NB4 (cell line): ENCODE data around the gene PSMA2.
"Not testable (repeated sequence)": the region's sequence is repeated elsewhere in the genome, so short reads cannot be mapped to it uniquely, and the experiment has no call there.

ENCODE experiments used
- DNase-seq: peaks from one replicate; pipeline ENCODE4 v3.0.0; 2010; ENCODE audit warnings: low read depth
- H3K4me3 ChIP-seq: one replicate; pipeline ENCODE4 v1.5.1; 2011; ENCODE audit warnings: mild to moderate bottlenecking, low read depth, low read length, moderate library complexity
- MYC ChIP-seq: IDR thresholded peaks from 2 replicates; pipeline ENCODE4 v1.6.1; 2011; ENCODE audit warnings: low read depth, low read length
- POLR2A ChIP-seq: IDR thresholded peaks from 2 replicates; pipeline ENCODE4 v1.6.1; 2011; ENCODE audit warnings: mild to moderate bottlenecking; ENCODE audit not compliant: insufficient read length; ENCODE audit errors: extremely low read depth
- TF ChIP-seq, protein P1 (sequence below): IDR thresholded peaks from one replicate; pipeline ENCODE4 v1.5.1; 2012; ENCODE audit warnings: low read depth, low read length
- TF ChIP-seq, protein P2 (sequence below): IDR thresholded peaks from 2 replicates; pipeline ENCODE4 v1.6.1; 2011; ENCODE audit warnings: low read depth, low read length

PSMA2 gene

DNA sequence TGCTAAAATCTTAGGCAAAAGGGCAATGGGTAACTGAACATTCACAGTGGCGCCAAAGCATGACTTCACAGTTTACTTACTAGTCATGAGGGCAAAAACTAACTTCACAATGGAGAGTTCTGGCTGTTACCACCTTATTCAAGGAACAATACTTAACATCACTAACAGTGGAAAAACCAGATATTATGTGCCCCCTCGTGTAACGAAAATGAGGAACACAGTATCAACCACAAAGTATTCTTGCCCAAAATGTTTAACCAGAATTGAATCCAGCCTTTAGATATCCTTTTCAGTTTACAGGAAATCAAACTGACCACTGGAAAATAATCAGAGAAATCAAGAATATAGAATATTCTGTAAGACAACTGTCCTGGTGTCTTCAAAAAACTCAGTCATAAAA is 29.6 kb downstream of the PSMA2 start:
- DNase-seq = peak; percentile 44
- TF ChIP-seq MYC (no peak), POLR2A (no peak)
- TF ChIP-seq, protein P1, sequence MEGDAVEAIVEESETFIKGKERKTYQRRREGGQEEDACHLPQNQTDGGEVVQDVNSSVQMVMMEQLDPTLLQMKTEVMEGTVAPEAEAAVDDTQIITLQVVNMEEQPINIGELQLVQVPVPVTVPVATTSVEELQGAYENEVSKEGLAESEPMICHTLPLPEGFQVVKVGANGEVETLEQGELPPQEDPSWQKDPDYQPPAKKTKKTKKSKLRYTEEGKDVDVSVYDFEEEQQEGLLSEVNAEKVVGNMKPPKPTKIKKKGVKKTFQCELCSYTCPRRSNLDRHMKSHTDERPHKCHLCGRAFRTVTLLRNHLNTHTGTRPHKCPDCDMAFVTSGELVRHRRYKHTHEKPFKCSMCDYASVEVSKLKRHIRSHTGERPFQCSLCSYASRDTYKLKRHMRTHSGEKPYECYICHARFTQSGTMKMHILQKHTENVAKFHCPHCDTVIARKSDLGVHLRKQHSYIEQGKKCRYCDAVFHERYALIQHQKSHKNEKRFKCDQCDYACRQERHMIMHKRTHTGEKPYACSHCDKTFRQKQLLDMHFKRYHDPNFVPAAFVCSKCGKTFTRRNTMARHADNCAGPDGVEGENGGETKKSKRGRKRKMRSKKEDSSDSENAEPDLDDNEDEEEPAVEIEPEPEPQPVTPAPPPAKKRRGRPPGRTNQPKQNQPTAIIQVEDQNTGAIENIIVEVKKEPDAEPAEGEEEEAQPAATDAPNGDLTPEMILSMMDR = no peak
- TF ChIP-seq, protein P2, sequence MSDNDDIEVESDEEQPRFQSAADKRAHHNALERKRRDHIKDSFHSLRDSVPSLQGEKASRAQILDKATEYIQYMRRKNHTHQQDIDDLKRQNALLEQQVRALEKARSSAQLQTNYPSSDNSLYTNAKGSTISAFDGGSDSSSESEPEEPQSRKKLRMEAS = no peak
- no peak overlapping the region for H3K4me3 ChIP-seq

DNA sequence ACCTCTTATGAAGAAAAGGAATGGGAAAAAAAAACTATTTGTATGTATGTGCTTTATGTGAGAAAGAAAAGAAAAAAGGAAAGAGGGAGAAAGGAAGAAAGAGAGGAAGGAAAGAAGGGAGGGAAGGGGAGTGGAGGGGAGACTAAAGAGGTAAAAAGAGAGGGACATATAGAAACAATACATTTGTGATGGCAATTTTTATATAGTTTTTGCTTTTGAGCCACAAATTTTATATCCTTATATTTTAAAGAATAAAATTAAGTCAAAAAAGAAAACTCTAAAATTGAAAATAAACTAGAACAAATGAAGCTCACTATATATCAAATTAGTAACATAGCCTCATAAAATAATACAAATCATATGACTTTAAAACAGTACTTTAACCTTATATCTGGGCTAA is 31.1 kb downstream of the PSMA2 start:
- TF ChIP-seq, protein P2 = no peak
- TF ChIP-seq POLR2A = no peak
- TF ChIP-seq, protein P1 = no peak
- TF ChIP-seq MYC = no peak
- no peak for DNase-seq
- H3K4me3 ChIP-seq = no peak overlapping the region

DNA sequence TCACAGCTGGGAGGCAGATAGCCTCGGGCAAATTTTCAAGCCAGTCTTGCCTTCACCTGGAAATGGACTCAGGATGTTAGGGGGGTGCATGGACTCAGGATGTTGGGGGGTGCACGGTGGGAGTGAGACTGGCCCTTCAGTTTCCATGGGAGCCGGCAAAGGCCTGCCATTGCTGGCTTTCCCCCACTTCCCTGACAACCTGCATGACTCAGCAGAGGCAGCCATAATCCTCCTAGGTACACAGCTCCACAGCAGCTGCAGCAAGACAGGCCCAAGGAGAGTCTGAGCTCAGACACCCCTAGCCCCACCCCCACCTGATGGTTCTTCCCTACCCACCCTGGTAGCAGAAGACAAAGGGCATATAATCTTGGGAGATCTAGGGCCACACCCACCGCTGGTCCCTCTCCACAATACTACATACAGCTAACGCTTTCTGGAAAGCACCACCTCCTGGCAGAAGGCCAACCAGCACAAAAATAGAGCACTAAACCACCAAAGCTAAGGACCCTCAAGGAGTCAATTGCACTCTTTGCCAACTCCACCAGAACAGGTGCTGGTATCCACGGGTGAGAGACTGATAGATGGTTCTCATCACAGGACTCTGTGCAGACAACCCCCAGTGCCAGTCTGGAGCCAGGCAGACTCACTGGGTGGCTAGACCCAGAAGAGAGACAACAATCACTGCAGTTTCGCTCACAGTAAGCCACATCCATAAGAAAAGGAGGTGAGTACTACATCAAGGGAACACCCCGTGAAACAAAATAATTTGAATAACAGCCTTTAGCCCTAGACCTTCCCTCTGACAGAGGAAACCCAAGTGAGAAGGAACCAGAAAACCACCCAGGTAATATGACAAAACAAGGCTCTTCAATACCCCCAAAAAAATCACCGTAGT is 38.4 kb downstream of the PSMA2 start:
- DNase-seq = no peak
- H3K4me3 ChIP-seq = no peak overlapping the region
- TF ChIP-seq MYC (no peak), POLR2A (no peak)
- TF ChIP-seq, protein P1 = no peak
- TF ChIP-seq, protein P2 = no peak

DNA sequence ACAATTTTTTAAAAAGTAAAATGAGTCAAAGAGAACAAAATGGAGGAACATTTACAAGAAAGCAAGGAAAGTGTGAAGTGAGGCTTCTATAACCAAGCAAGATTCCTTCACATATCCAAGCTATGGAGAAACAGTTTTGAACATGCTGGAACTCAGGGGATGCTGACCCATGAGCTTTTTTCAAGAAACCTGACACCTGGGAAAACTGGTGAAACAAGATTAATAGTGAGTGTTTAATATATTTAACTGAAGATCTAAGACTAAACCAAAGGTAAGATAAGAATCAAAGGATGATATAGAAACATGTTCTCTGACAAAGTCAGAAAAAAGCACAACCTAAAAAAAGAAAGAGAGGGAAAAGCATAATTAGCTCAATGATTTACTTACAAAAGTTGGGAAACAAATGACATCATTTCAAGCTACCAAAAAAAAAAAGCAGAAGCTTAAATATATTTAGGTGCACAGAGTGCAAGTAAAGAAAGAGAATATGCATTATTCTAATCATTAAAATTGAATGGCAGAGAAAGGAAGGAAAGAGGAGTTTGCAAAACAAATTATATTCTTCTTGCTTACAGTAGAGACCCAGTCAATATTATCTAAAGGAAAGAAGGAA is 45.0 kb downstream of the PSMA2 start:
- DNase-seq = no peak
- TF ChIP-seq MYC (no peak), POLR2A (no peak)
- TF ChIP-seq, protein P1 = no peak
- TF ChIP-seq, protein P2 = no peak

DNA sequence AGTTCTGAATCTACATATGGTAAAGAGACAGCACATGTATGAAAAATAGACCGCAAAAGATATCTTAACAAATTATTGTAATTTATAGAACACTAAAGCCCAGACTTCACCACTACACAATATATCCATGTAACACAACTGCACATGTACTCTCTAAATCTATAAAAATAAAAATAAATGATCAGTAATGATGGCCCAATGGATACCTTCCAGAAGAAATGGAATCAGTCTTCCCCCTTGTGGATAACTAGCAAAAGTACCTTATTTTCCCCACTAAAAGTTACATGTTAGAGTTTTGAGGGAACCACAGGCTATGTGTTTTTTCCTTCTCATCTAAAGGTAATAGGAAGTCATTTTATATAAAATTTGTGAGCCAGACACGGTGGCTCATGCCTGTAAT is 45.8 kb downstream of the PSMA2 start:
- no peak overlapping the region for H3K4me3 ChIP-seq
- TF ChIP-seq, protein P2 = no peak
- TF ChIP-seq, protein P1 = peak; percentile 55
- peak; percentile 48 for DNase-seq

More for the DNA sequence above, 45.0 kb downstream of the PSMA2 start:
- H3K4me3 ChIP-seq = no peak overlapping the region

DNA sequence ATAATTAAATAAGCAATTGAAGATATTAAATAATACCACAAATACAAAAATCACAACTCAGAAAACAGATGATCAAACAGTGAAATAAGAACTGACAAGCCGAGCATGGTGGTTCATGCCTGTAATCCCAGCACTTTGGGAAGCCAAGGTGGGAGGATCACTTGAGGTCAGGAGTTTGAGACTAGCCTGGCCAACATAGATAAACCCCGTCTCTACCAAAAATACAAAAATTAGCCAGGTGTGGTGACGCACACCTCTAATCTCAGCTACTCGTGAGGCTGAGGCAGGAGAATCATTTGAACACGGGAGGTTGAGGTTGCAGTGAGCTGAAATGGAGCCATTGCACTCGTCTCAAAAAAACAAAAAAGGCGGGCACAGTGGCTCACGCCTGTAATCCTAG is 46.8 kb downstream of the PSMA2 start:
- not testable (repeated sequence) for DNase-seq, H3K4me3 ChIP-seq
